ENCODE data around the gene RETSAT. TPM values are rescaled to one million over a fixed set of nuclear protein-coding genes. Genes with fewer than 3 reads are reported as not detected.

Gene RETSAT
- total RNA-seq, 2 donors from 2014 or later = 68.5 to 98.6 TPM

DNA sequence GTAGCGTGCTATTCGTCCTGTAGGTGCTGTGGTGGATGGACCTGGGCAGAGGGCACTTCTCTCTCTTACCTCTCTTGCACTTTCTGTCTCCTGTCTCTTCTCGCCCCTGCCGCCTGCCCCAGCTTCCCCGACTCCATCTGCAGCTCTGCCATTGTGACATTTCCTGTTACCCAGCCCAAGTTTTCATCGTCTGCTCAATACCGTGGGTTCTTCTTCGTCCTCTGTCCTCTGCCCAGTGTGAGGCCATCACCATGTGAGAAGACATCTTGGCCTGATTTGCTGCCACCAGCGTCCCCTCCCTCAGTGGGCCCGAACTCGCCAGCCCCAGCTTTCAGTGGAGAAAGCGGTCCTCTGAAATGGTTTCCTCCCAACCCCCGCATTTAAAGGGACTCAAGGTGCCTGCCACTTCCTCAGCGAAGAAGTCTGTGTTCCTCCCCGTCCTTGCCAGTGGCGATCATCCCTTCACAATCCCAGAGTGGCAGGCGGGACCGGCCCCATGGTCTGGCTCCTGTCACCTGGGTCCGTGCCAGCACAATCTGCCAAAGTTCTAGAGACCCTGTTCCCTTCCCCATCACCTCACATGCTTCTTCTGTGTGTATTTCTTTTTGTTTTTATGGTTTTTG, 44.5 kb downstream of the RETSAT start:
- Histone ChIP-seq H3K27ac (no peak overlapping the region), H3K4me1 (no peaks in the 10 kb centered on the region), H3K27me3 (no peaks in the 10 kb centered on the region), H3K9me3 (no peaks in the 10 kb centered on the region), H3K36me3 (replicated peaks in 1 of 2; ENCODE audit: insufficient read depth in 1 of 2, low read depth in 2 of 2) (peaks cover 0 to 3% of the 10 kb centered on the region in 2 donors), H3K4me3 (no peak overlapping the region)
- intact Hi-C loops (cut with DNase I) = no loop called here
- TF ChIP-seq POLR2A (IDR thresholded peaks at IDR 0.05) = no peak
- TF ChIP-seq, protein P1, sequence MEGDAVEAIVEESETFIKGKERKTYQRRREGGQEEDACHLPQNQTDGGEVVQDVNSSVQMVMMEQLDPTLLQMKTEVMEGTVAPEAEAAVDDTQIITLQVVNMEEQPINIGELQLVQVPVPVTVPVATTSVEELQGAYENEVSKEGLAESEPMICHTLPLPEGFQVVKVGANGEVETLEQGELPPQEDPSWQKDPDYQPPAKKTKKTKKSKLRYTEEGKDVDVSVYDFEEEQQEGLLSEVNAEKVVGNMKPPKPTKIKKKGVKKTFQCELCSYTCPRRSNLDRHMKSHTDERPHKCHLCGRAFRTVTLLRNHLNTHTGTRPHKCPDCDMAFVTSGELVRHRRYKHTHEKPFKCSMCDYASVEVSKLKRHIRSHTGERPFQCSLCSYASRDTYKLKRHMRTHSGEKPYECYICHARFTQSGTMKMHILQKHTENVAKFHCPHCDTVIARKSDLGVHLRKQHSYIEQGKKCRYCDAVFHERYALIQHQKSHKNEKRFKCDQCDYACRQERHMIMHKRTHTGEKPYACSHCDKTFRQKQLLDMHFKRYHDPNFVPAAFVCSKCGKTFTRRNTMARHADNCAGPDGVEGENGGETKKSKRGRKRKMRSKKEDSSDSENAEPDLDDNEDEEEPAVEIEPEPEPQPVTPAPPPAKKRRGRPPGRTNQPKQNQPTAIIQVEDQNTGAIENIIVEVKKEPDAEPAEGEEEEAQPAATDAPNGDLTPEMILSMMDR (IDR thresholded peaks at IDR 0.05) = no peak
- WGBS, 2 donors = 69 to 80% methylated on average over 18 to 19 of the region's 19 CpGs
- no peak for ATAC-seq
- no peak for DNase-seq

DNA sequence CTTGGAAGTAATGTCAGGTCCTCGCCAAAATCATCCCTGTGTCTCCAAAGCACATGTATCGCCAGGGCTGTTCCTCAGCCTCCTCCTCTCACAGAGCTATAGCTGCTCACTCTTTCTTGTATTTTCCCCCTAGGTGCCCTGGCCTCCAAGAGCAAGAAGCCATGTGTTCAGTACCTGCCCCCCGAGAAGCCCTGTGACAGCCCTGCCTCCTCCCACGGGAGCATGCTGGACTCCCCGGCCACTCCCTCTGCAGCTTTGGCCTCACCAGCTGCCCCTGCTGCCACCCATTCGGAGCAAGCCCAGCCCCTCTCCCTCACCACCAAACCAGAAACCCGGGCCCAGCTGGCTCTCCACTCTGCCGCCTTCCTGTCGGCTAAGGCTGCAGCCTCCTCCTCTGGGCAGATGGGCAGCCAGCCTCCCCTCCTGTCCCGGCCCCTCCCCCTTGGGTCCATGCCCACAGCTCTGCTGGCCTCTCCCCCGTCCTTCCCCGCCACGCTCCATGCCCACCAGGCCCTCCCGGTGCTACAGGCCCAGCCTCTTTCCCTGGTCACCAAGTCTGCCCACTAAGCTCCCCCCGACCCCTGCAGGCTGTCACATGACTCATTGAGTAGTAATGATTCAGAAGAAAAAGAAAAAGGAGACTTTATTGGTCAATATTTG, 45.3 kb downstream of the RETSAT start:
- Histone ChIP-seq H3K27ac (no peak overlapping the region), H3K9me3 (no peaks in the 10 kb centered on the region), H3K4me1 (no peaks in the 10 kb centered on the region), H3K4me3 (no peak overlapping the region), H3K36me3 (replicated peaks in 1 of 2; ENCODE audit: insufficient read depth in 1 of 2, low read depth in 2 of 2) (no peaks in the 10 kb centered on the region), H3K27me3 (no peaks in the 10 kb centered on the region)
- peak in 3 of 4 donors; percentile 22 to 39 (median 39) for DNase-seq
- peak; percentile 43 for ATAC-seq
- TF ChIP-seq, protein P1 (IDR thresholded peaks at IDR 0.05) = no peak
- TF ChIP-seq POLR2A (IDR thresholded peaks at IDR 0.05) = no peak
- WGBS, 2 donors = 53 to 63% methylated on average over 14 to 15 of the region's 15 CpGs
- intact Hi-C loops (cut with DNase I) = no loop called here

DNA sequence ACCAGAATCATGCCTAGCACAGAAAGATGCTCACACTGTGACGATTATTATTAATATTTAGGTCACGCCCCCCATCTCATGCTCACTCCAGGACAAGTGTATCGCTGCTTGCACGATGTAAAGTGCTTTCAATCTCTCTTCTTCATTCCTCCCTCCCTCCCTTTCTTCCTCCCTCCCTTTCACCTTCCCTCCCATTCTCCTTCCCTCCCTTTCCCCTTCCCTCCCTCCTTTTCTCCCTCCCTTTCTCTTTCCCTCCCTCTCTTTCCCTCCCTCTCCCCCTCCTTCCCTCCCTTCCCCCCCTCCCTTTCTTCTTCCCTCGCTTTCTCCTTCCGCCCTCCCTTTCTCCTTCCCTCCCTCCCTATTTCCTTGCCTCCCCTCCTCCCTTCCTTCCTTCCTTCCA, 46.1 kb downstream of the RETSAT start:
- no peak for ATAC-seq
- 81 to 88% methylated on average over 5 to 6 of the region's 6 CpGs for WGBS, 2 donors
- no peak for TF ChIP-seq POLR2A (IDR thresholded peaks at IDR 0.05)
- TF ChIP-seq, protein P1 (IDR thresholded peaks at IDR 0.05) = no peak
- Histone ChIP-seq H3K27ac (no peak overlapping the region), H3K4me3 (no peak overlapping the region), H3K4me1 (no peaks in the 10 kb centered on the region), H3K9me3 (no peaks in the 10 kb centered on the region), H3K27me3 (no peaks in the 10 kb centered on the region), H3K36me3 (replicated peaks in 1 of 2; ENCODE audit: insufficient read depth in 1 of 2, low read depth in 2 of 2) (no peaks in the 10 kb centered on the region)
- intact Hi-C loops (cut with DNase I) = no loop called here
- DNase-seq = no peak

DNA sequence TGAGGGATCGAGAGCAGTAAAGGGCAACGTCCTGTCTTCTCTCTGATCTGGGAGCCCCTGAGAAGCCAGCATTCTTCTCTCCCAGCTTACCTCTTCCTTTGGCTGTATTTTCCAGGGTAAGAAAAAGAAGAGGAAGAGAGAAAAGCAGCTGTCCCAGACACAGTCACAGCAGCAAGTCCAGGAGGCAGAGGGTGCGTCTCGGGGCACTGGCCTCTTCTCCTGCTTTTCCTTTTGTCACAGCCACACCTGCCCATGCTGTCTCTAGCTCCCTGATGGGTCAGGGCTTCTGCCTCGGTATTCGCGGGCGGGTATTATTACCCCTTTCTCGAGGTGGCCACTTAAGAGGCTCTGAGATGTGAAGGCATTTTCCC, 46.8 kb downstream of the RETSAT start:
- intact Hi-C loops (cut with DNase I) = no loop called here
- DNase-seq = no peak
- ATAC-seq = no peak
- TF ChIP-seq, protein P1 (IDR thresholded peaks at IDR 0.05) = no peak
- no peak for TF ChIP-seq POLR2A (IDR thresholded peaks at IDR 0.05)
- Histone ChIP-seq H3K4me3 (no peak overlapping the region), H3K4me1 (no peaks in the 10 kb centered on the region), H3K27me3 (no peaks in the 10 kb centered on the region), H3K36me3 (replicated peaks in 1 of 2; ENCODE audit: insufficient read depth in 1 of 2, low read depth in 2 of 2) (no peaks in the 10 kb centered on the region), H3K9me3 (no peaks in the 10 kb centered on the region), H3K27ac (no peak overlapping the region)
- 72 to 74% methylated on average over 7 to 9 of the region's 9 CpGs for WGBS, 2 donors
